ENCODE results near the gene TLN1.

DNA sequence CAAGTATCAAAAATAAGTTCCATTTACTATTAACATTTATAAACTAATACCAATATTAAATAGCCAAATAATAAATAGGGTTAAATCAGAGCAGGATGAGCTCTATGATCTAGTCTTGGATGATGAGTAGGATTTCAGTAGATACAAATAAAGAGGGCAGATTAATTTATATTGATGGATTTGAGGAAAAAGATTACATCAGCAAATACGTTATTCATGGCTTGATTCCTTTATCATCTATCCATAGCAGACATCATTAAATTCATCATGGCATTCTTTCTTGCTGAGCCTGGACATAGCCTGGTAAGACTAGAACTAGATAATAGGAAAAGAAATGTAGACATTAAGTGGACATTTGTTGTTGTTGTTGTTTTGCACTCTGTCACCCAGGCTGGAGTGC is 35.5 kb upstream of the TLN1 start:
- TF ChIP-seq, protein P1, sequence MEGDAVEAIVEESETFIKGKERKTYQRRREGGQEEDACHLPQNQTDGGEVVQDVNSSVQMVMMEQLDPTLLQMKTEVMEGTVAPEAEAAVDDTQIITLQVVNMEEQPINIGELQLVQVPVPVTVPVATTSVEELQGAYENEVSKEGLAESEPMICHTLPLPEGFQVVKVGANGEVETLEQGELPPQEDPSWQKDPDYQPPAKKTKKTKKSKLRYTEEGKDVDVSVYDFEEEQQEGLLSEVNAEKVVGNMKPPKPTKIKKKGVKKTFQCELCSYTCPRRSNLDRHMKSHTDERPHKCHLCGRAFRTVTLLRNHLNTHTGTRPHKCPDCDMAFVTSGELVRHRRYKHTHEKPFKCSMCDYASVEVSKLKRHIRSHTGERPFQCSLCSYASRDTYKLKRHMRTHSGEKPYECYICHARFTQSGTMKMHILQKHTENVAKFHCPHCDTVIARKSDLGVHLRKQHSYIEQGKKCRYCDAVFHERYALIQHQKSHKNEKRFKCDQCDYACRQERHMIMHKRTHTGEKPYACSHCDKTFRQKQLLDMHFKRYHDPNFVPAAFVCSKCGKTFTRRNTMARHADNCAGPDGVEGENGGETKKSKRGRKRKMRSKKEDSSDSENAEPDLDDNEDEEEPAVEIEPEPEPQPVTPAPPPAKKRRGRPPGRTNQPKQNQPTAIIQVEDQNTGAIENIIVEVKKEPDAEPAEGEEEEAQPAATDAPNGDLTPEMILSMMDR (IDR thresholded peaks at IDR 0.05) = no peak
- no peak for TF ChIP-seq POLR2AphosphoS5 (IDR thresholded peaks at IDR 0.05)
- TF ChIP-seq POLR2A (IDR thresholded peaks at IDR 0.05) = no peak

Measured in gastroesophageal sphincter (tissue), 3 donors.